Thyroid gland (tissue), 4 donors: Measurements from ENCODE around the gene EPHA8.

Source experiments
- CTCF ChIP-seq, 6 experiments: fragments of 200-600 bp in 3 of 6; fragments of 450-650 bp in 3 of 6; sonication (generic) in 3 of 6; IDR thresholded peaks; one replicate each; pipeline ENCODE4 v1.5.1; 2016 to 2019; ENCODE audit warnings: antibody characterized with exemption in 6 of 6, mild to moderate bottlenecking in 2 of 6, inconsistent platforms in 1 of 6, moderate library complexity in 1 of 6
- POLR2A ChIP-seq, 2 donors: fragments of 450-650 bp; IDR thresholded peaks; one replicate each; pipeline ENCODE4 v1.6.1; 2017; ENCODE audit warnings: antibody characterized with exemption in 2 of 2, mild to moderate bottlenecking in 2 of 2, moderate library complexity in 1 of 2

GRCh38 chr1:22572818-22573217 lies 9.5 kb downstream of the EPHA8 start:
- TF ChIP-seq POLR2A (IDR thresholded peaks at IDR 0.05) (no peak), CTCF (IDR thresholded peaks at IDR 0.05) (no peak)
